SH-SY5Y (cell line): ENCODE measurements around the gene MXRA8.

Source experiments
- GATA2 ChIP-seq: IDR thresholded peaks from 2 replicates; pipeline ENCODE4 v1.6.1; 2011; ENCODE audit warnings: mild to moderate bottlenecking, low read depth, low read length
- GATA3 ChIP-seq: IDR thresholded peaks from 2 replicates; pipeline ENCODE4 v1.6.1; 2011; ENCODE audit warnings: low read depth, mild to moderate bottlenecking, low read length, moderate library complexity

MXRA8 gene

GRCh38 chr1:1358433-1359271 is at the start of gene MXRA8:
Gene MXRA8, minus strand, starts transcription at chr1:1358555. Its CDS starts 51 bp downstream, at chr1:1358504.
- TF ChIP-seq GATA3, result no peak
- TF ChIP-seq GATA2, result no peak

GRCh38 chr1:1407636-1408318 is 49.4 kb upstream of the MXRA8 start:
- no peak for TF ChIP-seq GATA2
- TF ChIP-seq GATA3, result no peak

- no peak for TF ChIP-seq GATA3
Observed at GRCh38 chr1:1406821-1407635, 48.7 kb upstream of the MXRA8 start, which contains the start of gene MRPL20. Gene MRPL20, minus strand, starts transcription at chr1:1407293. Its CDS starts 76 bp downstream, at chr1:1407217.

GRCh38 chr1:1406101-1406820 is 47.9 kb upstream of the MXRA8 start:
- TF ChIP-seq GATA2 (no peak), GATA3 (no peak)

GRCh38 chr1:1403653-1404052 is 45.3 kb upstream of the MXRA8 start:
- TF ChIP-seq GATA3, result no peak
- TF ChIP-seq GATA2, result no peak

GRCh38 chr1:1402072-1402900 is 43.9 kb upstream of the MXRA8 start:
- TF ChIP-seq GATA3, result no peak
- TF ChIP-seq GATA2, result no peak

GRCh38 chr1:1401457-1402010 is 43.2 kb upstream of the MXRA8 start:
- TF ChIP-seq GATA2 (no peak), GATA3 (no peak)

- TF ChIP-seq GATA3, result no peak
- TF ChIP-seq GATA2, result no peak
Observed at GRCh38 chr1:1400576-1401456, 42.5 kb upstream of the MXRA8 start.

GRCh38 chr1:1399872-1400575 is 41.7 kb upstream of the MXRA8 start:
- no peak for TF ChIP-seq GATA2
- no peak for TF ChIP-seq GATA3

GRCh38 chr1:1399187-1399871 is 41.0 kb upstream of the MXRA8 start, which contains the start of gene CCNL2:
Gene CCNL2, minus strand, starts transcription at chr1:1399335. Its CDS starts 29 bp downstream, at chr1:1399306.
- TF ChIP-seq GATA3 (no peak), GATA2 (no peak)
